Chondrocyte (in vitro differentiated cells): ENCODE results near the gene PIMREG. TPM values are rescaled to one million over a fixed set of nuclear protein-coding genes. Genes with fewer than 3 reads are reported as not detected.

Experiments
- DNase-seq: peaks from one replicate; pipeline ENCODE4 v3.0.0; 2021; ENCODE audit warnings: mixed read lengths, low spot score
- H3K27ac Mint-ChIP-seq: one replicate; pipeline ENCODE4 v1.8.0; 2021; ENCODE audit warnings: mild to moderate bottlenecking, moderate library complexity, mixed read lengths; ENCODE audit not compliant: unreplicated experiment
- H3K27me3 Mint-ChIP-seq: 2 replicates; pipeline ENCODE4 v1.8.0; 2021; ENCODE audit warnings: low read depth, mixed read lengths
- H3K36me3 Mint-ChIP-seq: 2 replicates; pipeline ENCODE4 v1.8.0; 2021; ENCODE audit warnings: low read depth, mixed read lengths
- H3K4me1 Mint-ChIP-seq: 2 replicates; pipeline ENCODE4 v1.8.0; 2021; ENCODE audit warnings: low read depth, mild to moderate bottlenecking, mixed read lengths
- H3K4me3 Mint-ChIP-seq: one replicate; pipeline ENCODE4 v1.8.0; 2021; ENCODE audit warnings: mild to moderate bottlenecking, moderate library complexity, mixed read lengths; ENCODE audit not compliant: unreplicated experiment
- H3K9me3 Mint-ChIP-seq: 2 replicates; pipeline ENCODE4 v1.8.0; 2021; ENCODE audit warnings: low read depth, mixed read lengths
- CTCF ChIP-seq: fragments of 200-600 bp; sonication (generic); IDR thresholded peaks from 2 replicates; pipeline ENCODE4 v1.5.0; 2021; ENCODE audit warnings: antibody characterized with exemption, mild to moderate bottlenecking, moderate library complexity
- total RNA-seq: library from RNA; stranded (reverse); gene quantifications from 3 replicates; pipeline ENCODE4 v1.2.1, GENCODE V29; 2021

Gene PIMREG
- total RNA-seq, 1 donor from 2014 or later = 7.0 TPM

- no peaks in the 10 kb centered on the region for H3K9me3 Mint-ChIP-seq
- no peak for TF ChIP-seq CTCF
- peaks cover 10% of the 10 kb centered on the region for H3K4me1 Mint-ChIP-seq
- peaks cover 8% of the 10 kb centered on the region for H3K36me3 Mint-ChIP-seq
- no peak overlapping the region for H3K4me3 Mint-ChIP-seq
- peak; percentile 69 for DNase-seq
- peaks cover 15% of the 10 kb centered on the region for H3K27me3 Mint-ChIP-seq
- no peak overlapping the region for H3K27ac Mint-ChIP-seq
Measured at GRCh38 chr17:6458460-6458950, 14.2 kb downstream of the PIMREG start.

GRCh38 chr17:6460531-6461161, 16.4 kb downstream of the PIMREG start:
- Mint-ChIP-seq H3K4me3 (no peak overlapping the region), H3K36me3 (peaks cover 9% of the 10 kb centered on the region), H3K9me3 (no peaks in the 10 kb centered on the region), H3K4me1 (peaks cover 10% of the 10 kb centered on the region), H3K27me3 (peaks cover 12% of the 10 kb centered on the region), H3K27ac (no peak overlapping the region)
- DNase-seq = no peak
- TF ChIP-seq CTCF = no peak

DNA sequence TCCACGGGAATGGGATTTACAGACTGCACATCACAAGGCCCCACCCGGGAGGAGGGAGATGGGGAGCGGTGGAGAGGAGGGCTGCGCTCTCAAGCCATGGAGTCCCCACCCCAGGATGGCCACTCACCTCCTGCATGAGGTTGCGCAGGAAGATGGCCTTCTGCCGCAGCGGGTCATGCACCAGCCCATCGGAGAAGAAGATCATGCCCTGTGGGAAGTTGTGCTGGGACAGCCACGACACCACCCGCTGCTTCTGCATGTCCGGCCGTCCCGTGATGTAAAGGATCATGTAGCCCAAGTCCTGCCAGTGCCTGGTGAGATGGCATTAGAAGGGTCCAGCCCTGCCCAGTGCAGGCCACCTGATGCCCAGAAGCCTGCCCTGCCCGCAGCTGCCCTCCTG, 17.0 kb downstream of the PIMREG start:
- TF ChIP-seq CTCF = no peak
- peaks cover 11% of the 10 kb centered on the region for H3K27me3 Mint-ChIP-seq
- H3K27ac Mint-ChIP-seq = no peak overlapping the region
- H3K4me1 Mint-ChIP-seq = peaks cover 10% of the 10 kb centered on the region
- H3K4me3 Mint-ChIP-seq = no peak overlapping the region
- DNase-seq = peak; percentile 68
- peaks cover 10% of the 10 kb centered on the region for H3K36me3 Mint-ChIP-seq
- no peaks in the 10 kb centered on the region for H3K9me3 Mint-ChIP-seq

- Mint-ChIP-seq H3K4me1 (peaks cover 4% of the 10 kb centered on the region), H3K9me3 (no peaks in the 10 kb centered on the region), H3K36me3 (peaks cover 11% of the 10 kb centered on the region), H3K27me3 (peaks cover 5% of the 10 kb centered on the region), H3K27ac (no peak overlapping the region), H3K4me3 (no peak overlapping the region)
- DNase-seq = peak; percentile 42
- no peak for TF ChIP-seq CTCF
Measured at GRCh38 chr17:6461792-6462524, 17.7 kb downstream of the PIMREG start.

GRCh38 chr17:6462692-6463091, 18.4 kb downstream of the PIMREG start:
- Mint-ChIP-seq H3K9me3 (peaks cover 4% of the 10 kb centered on the region), H3K4me3 (no peak overlapping the region), H3K36me3 (peaks cover 10% of the 10 kb centered on the region), H3K27me3 (peaks cover 3% of the 10 kb centered on the region), H3K27ac (no peak overlapping the region), H3K4me1 (no peaks in the 10 kb centered on the region)
- peak; percentile 67 for DNase-seq
- TF ChIP-seq CTCF = no peak
